AML-193 (cell line): ENCODE data around the gene CUL9.

Experiments
- DNase-seq, 2 experiments: peaks; one replicate each; lab custom pipeline; 2025; lab: John Stamatoyannopoulos, UW

The CUL9 gene

GRCh38 chr6:43200541-43200940, 18.5 kb downstream of the CUL9 start:
- DNase-seq, result no peak

- DNase-seq, result no peak
These were observed 20.5 kb downstream of the CUL9 start for GRCh38 chr6:43202451-43202850.

- DNase-seq, result no peak
These were observed 21.2 kb downstream of the CUL9 start for GRCh38 chr6:43203029-43203717.

GRCh38 chr6:43203718-43204095, 21.7 kb downstream of the CUL9 start:
- DNase-seq, result no peak

GRCh38 chr6:43204271-43205105, 22.5 kb downstream of the CUL9 start:
- DNase-seq, result no peak

GRCh38 chr6:43205849-43206248, 23.9 kb downstream of the CUL9 start:
- DNase-seq, result no peak

GRCh38 chr6:43207286-43207685, 25.3 kb downstream of the CUL9 start:
- no peak for DNase-seq

- DNase-seq, result no peak
These were observed 30.0 kb downstream of the CUL9 start for GRCh38 chr6:43211955-43212354.

- no peak for DNase-seq
These were observed 31.4 kb downstream of the CUL9 start for GRCh38 chr6:43213431-43213830.

GRCh38 chr6:43215066-43215465, 33.1 kb downstream of the CUL9 start:
- DNase-seq, result no peak

- DNase-seq, result no peak
These were observed 34.2 kb downstream of the CUL9 start for GRCh38 chr6:43216200-43216599.

GRCh38 chr6:43217351-43217750, 35.4 kb downstream of the CUL9 start:
- DNase-seq, result no peak

- DNase-seq, result no peak
These were observed 37.1 kb downstream of the CUL9 start for GRCh38 chr6:43219119-43219518.

- DNase-seq, result no peak
These were observed 37.8 kb downstream of the CUL9 start for GRCh38 chr6:43219814-43220213.

- no peak for DNase-seq
These were observed 38.5 kb downstream of the CUL9 start for GRCh38 chr6:43220439-43220951.

- no peak for DNase-seq
These were observed 39.3 kb downstream of the CUL9 start for GRCh38 chr6:43221046-43221972.

- DNase-seq, result no peak
These were observed 40.5 kb downstream of the CUL9 start for GRCh38 chr6:43222418-43223059.

- DNase-seq, result no peak
These were observed 41.2 kb downstream of the CUL9 start for GRCh38 chr6:43223175-43223574.

- DNase-seq, result no peak
These were observed 44.3 kb downstream of the CUL9 start for GRCh38 chr6:43226192-43226851.

- peak; percentile 54 to 71 for DNase-seq
These were observed 47.2 kb downstream of the CUL9 start, which contains the start of gene DNPH1 for GRCh38 chr6:43228951-43229802. Gene DNPH1 (minus strand): TSS chr6:43229481. CDS start chr6:43229456, 25 bp downstream.
